Suprapubic skin (tissue), 4 donors: Measurements from ENCODE around the gene CRYZL1. TPM values are rescaled to one million over a fixed set of nuclear protein-coding genes. Genes with fewer than 3 reads are reported as not detected.

Experiments used
- DNase-seq, 2 donors: peaks; one replicate each; pipeline ENCODE4 v3.0.0-alpha.2; 2019; ENCODE audit warnings: low spot score in 2 of 2
- H3K27ac ChIP-seq: fragments of 200-600 bp; sonication (generic); one replicate; pipeline ENCODE4 v1.5.1; 2019
- H3K27me3 ChIP-seq: fragments of 200-600 bp; sonication (generic); one replicate; pipeline ENCODE4 v1.5.1; 2019
- H3K36me3 ChIP-seq: fragments of 200-600 bp; sonication (generic); one replicate; pipeline ENCODE4 v1.5.1; 2019
- H3K4me1 ChIP-seq: fragments of 200-600 bp; sonication (generic); one replicate; pipeline ENCODE4 v1.5.1; 2019
- H3K4me3 ChIP-seq: fragments of 200-600 bp; sonication (generic); one replicate; pipeline ENCODE4 v1.5.1; 2019; ENCODE audit warnings: mild to moderate bottlenecking
- H3K9me3 ChIP-seq: fragments of 200-600 bp; sonication (generic); one replicate; pipeline ENCODE4 v1.5.1; 2019
- EP300 ChIP-seq: sonication (generic); formaldehyde crosslinking; IDR thresholded peaks from one replicate; pipeline ENCODE4 v1.6.1; 2017; ENCODE audit warnings: antibody characterized with exemption
- POLR2A ChIP-seq, 2 donors: fragments of 450-650 bp; IDR thresholded peaks; one replicate each; pipeline ENCODE4 v1.6.1; 2017; ENCODE audit warnings: antibody characterized with exemption in 2 of 2, mild to moderate bottlenecking in 2 of 2, moderate library complexity in 2 of 2
- POLR2AphosphoS5 ChIP-seq, 3 donors: sonication (generic); formaldehyde crosslinking; IDR thresholded peaks; one replicate each; pipeline ENCODE4 v1.6.1; 2017; ENCODE audit warnings: antibody characterized with exemption in 3 of 3
- WGBS: methylation state at CpG from one replicate; pipeline ENCODE4 v1.1.5; 2018; 5-methylcytosine and 5-hydroxymethylcytosine counted together
- total RNA-seq, 4 donors: library from RNA; depleted of rRNA; stranded (reverse); fragments of >200 nt; gene quantifications; one replicate each; pipeline ENCODE4 v1.1.0, GENCODE V29; 2016
- TF ChIP-seq, protein P1 (sequence below), 2 donors: fragments of 200-600 bp in 1 of 2; fragments of 450-650 bp in 1 of 2; sonication (generic) in 1 of 2; IDR thresholded peaks; one replicate each; pipeline ENCODE4 v1.5.1; 2016 to 2019; ENCODE audit warnings: antibody characterized with exemption in 2 of 2, mild to moderate bottlenecking in 1 of 2, moderate library complexity in 1 of 2

CRYZL1 gene
- total RNA-seq, 4 donors from 2014 or later = 13.8 to 99.7 (median 23.7) TPM

DNA sequence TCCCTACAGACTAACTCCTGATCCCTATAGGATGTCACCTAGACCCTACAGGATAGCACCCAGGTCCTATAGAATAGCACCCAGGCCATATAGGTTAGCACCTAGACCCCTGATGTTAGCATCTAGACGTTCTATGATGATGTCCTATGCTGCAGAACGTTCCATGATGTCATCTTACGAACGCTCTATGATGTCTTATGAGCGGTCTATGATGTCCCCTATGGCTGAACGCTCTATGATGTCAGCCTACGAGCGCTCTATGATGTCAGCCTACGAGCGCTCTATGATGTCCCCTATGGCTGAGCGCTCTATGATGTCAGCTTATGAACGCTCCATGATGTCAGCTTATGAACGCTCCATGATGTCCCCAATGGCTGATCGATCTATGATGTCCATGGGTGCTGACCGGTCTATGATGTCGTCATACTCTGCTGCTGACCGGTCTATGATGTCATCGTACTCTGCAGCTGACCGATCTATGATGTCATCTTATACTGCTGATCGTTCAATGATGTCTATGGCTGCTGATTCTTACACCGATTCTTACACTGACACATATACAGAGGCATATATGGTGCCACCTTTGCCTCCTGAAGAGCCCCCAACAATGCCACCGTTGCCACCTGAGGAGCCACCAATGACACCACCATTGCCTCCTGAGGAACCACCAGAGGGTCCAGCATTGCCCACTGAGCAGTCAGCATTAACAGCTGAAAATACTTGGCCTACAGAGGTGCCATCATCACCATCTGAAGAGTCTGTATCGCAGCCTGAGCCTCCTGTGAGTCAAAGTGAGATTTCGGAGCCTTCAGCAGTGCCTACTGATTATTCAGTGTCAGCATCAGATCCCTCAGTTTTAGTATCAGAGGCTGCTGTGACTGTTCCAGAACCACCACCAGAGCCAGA is 89.2 kb downstream of the CRYZL1 start:
- Histone ChIP-seq H3K9me3 (no peaks in the 10 kb centered on the region), H3K27me3 (no peaks in the 10 kb centered on the region), H3K36me3 (peaks cover 84% of the 10 kb centered on the region), H3K4me1 (peaks cover 17% of the 10 kb centered on the region), H3K27ac (no peak overlapping the region), H3K4me3 (no peak overlapping the region)
- TF ChIP-seq POLR2A (IDR thresholded peaks at IDR 0.05) = no peak
- TF ChIP-seq EP300 = no peak
- TF ChIP-seq POLR2AphosphoS5 (IDR thresholded peaks at IDR 0.05) = no peak
- TF ChIP-seq, protein P1, sequence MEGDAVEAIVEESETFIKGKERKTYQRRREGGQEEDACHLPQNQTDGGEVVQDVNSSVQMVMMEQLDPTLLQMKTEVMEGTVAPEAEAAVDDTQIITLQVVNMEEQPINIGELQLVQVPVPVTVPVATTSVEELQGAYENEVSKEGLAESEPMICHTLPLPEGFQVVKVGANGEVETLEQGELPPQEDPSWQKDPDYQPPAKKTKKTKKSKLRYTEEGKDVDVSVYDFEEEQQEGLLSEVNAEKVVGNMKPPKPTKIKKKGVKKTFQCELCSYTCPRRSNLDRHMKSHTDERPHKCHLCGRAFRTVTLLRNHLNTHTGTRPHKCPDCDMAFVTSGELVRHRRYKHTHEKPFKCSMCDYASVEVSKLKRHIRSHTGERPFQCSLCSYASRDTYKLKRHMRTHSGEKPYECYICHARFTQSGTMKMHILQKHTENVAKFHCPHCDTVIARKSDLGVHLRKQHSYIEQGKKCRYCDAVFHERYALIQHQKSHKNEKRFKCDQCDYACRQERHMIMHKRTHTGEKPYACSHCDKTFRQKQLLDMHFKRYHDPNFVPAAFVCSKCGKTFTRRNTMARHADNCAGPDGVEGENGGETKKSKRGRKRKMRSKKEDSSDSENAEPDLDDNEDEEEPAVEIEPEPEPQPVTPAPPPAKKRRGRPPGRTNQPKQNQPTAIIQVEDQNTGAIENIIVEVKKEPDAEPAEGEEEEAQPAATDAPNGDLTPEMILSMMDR (IDR thresholded peaks at IDR 0.05) = no peak
- WGBS = 97% methylated on average over 24 of the region's 24 CpGs
- no peak for DNase-seq

DNA sequence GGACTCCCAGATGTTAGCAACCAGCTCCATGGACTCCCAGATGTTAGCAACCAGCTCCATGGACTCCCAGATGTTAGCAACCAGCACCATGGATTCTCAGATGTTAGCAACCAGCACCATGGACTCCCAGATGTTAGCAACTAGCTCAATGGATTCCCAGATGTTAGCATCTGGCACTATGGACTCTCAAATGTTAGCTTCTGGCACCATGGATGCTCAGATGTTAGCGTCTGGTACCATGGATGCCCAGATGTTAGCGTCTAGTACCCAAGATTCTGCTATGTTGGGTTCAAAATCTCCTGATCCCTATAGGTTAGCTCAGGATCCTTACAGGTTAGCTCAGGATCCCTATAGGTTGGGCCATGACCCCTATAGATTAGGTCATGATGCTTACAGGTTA is 89.9 kb downstream of the CRYZL1 start:
- TF ChIP-seq, protein P1 (IDR thresholded peaks at IDR 0.05) = no peak
- TF ChIP-seq POLR2A (IDR thresholded peaks at IDR 0.05) = no peak
- no peak for TF ChIP-seq POLR2AphosphoS5 (IDR thresholded peaks at IDR 0.05)
- TF ChIP-seq EP300 = no peak
- no peak for DNase-seq
- H3K9me3 ChIP-seq = no peaks in the 10 kb centered on the region
- H3K4me3 ChIP-seq = no peak overlapping the region
- peaks cover 17% of the 10 kb centered on the region for H3K4me1 ChIP-seq
- H3K27ac ChIP-seq = no peak overlapping the region
- no peaks in the 10 kb centered on the region for H3K27me3 ChIP-seq
- peaks cover 86% of the 10 kb centered on the region for H3K36me3 ChIP-seq
- WGBS = 100% methylated on average over 2 of the region's 2 CpGs

- Histone ChIP-seq H3K36me3 (peaks cover 83% of the 10 kb centered on the region), H3K4me1 (peaks cover 18% of the 10 kb centered on the region), H3K27ac (no peak overlapping the region), H3K9me3 (no peaks in the 10 kb centered on the region), H3K27me3 (no peaks in the 10 kb centered on the region), H3K4me3 (no peak overlapping the region)
- TF ChIP-seq EP300 (no peak), POLR2AphosphoS5 (IDR thresholded peaks at IDR 0.05) (no peak), POLR2A (IDR thresholded peaks at IDR 0.05) (no peak)
- TF ChIP-seq, protein P1 (IDR thresholded peaks at IDR 0.05) = no peak
- DNase-seq = no peak
- 96% methylated on average over 16 of the region's 23 CpGs for WGBS
Measured at GRCh38 chr21:33550772-33551660, 90.5 kb downstream of the CRYZL1 start.

DNA sequence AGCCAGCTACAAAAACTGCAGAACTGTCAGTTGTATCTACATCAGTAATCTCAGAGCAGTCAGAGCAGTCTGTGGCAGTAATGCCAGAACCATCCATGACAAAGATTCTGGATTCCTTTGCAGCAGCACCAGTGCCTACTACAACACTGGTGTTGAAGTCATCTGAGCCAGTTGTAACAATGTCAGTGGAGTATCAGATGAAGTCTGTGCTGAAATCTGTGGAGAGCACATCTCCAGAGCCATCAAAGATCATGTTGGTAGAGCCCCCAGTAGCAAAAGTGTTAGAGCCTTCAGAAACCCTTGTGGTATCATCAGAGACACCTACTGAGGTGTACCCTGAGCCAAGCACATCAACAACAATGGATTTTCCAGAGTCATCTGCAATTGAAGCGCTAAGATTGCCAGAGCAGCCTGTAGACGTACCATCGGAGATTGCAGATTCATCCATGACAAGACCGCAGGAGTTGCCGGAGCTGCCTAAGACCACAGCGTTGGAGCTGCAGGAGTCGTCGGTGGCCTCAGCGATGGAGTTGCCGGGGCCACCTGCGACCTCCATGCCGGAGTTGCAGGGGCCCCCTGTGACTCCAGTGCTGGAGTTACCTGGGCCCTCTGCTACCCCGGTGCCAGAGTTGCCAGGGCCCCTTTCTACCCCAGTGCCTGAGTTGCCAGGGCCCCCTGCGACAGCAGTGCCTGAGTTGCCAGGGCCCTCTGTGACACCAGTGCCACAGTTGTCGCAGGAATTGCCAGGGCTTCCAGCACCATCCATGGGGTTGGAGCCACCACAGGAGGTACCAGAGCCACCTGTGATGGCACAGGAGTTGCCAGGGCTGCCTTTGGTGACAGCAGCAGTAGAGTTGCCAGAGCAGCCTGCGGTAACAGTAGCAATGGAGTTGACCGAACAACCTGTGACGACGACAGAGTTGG is 91.4 kb downstream of the CRYZL1 start:
- no peak overlapping the region for H3K27ac ChIP-seq
- TF ChIP-seq POLR2AphosphoS5 (IDR thresholded peaks at IDR 0.05) (no peak), EP300 (no peak), POLR2A (IDR thresholded peaks at IDR 0.05) (no peak)
- TF ChIP-seq, protein P1 (IDR thresholded peaks at IDR 0.05) = no peak
- WGBS = 95% methylated on average over 16 of the region's 19 CpGs
- H3K36me3 ChIP-seq = peaks cover 79% of the 10 kb centered on the region
- no peak overlapping the region for H3K4me3 ChIP-seq
- DNase-seq = no peak
- H3K27me3 ChIP-seq = no peaks in the 10 kb centered on the region
- no peaks in the 10 kb centered on the region for H3K9me3 ChIP-seq
- peaks cover 18% of the 10 kb centered on the region for H3K4me1 ChIP-seq
